Activated CD8-positive, alpha-beta T cell treated with anti-CD3 and anti-CD28 coated beads for 36 hours (primary cell): ENCODE data around the gene MPC1. TPM values are rescaled to one million over a fixed set of nuclear protein-coding genes. Genes with fewer than 3 reads are reported as not detected.

ENCODE experiments used
- ATAC-seq: fragments of 200-7000 bp; cut with Tn5 transposase; one replicate; pipeline ENCODE4 v1.10.0; 2021; ENCODE audit warnings: mild to moderate bottlenecking, moderate library complexity
- CTCF ChIA-PET: fragments of 350-600 bp; sonication (Branson Sonifier 250); formaldehyde crosslinking; loops from one replicate; lab custom pipeline; 2021; ENCODE audit warnings: antibody characterized with exemption; lab: Charles Lee
- POLR2A ChIA-PET: fragments of 350-600 bp; sonication (Branson Sonifier 250); formaldehyde crosslinking; loops from one replicate; lab custom pipeline; 2021; ENCODE audit warnings: antibody characterized with exemption; lab: Charles Lee
- DNase-seq: peaks from one replicate; pipeline ENCODE4 v3.0.0-alpha.2; 2020
- H3K27ac Mint-ChIP-seq: one replicate; pipeline ENCODE4 v1.8.0; 2021; ENCODE audit warnings: mild to moderate bottlenecking, mixed read lengths
- H3K27me3 Mint-ChIP-seq: one replicate; pipeline ENCODE4 v1.8.0; 2021; ENCODE audit warnings: mixed read lengths
- H3K36me3 Mint-ChIP-seq: one replicate; pipeline ENCODE4 v1.8.0; 2021; ENCODE audit warnings: low read depth, mixed read lengths
- H3K4me1 Mint-ChIP-seq: one replicate; pipeline ENCODE4 v1.8.0; 2021; ENCODE audit warnings: low read depth, mixed read lengths
- H3K4me3 Mint-ChIP-seq: one replicate; pipeline ENCODE4 v1.8.0; 2021; ENCODE audit warnings: mild to moderate bottlenecking, moderate library complexity, mixed read lengths
- H3K9me3 Mint-ChIP-seq: one replicate; pipeline ENCODE4 v1.8.0; 2021; ENCODE audit warnings: mixed read lengths
- intact Hi-C: fragments of 100-400 bp; cut with micrococcal nuclease; formaldehyde crosslinking; loops from one replicate; pipeline ENCODE4 v1.10.0; 2022
- total RNA-seq, 2 experiments: library from RNA; stranded (reverse); gene quantifications; one replicate each; pipeline ENCODE4 v1.2.3, GENCODE V29; 2021
- TF ChIP-seq, protein P1 (sequence below): fragments of 200-600 bp; IDR thresholded peaks from one replicate; pipeline ENCODE4 v1.8.0; 2022; ENCODE audit warnings: antibody characterized with exemption, mild to moderate bottlenecking

Gene MPC1
- total RNA-seq, 2 experiments from 2014 or later = 17.4 to 20.3 TPM

DNA sequence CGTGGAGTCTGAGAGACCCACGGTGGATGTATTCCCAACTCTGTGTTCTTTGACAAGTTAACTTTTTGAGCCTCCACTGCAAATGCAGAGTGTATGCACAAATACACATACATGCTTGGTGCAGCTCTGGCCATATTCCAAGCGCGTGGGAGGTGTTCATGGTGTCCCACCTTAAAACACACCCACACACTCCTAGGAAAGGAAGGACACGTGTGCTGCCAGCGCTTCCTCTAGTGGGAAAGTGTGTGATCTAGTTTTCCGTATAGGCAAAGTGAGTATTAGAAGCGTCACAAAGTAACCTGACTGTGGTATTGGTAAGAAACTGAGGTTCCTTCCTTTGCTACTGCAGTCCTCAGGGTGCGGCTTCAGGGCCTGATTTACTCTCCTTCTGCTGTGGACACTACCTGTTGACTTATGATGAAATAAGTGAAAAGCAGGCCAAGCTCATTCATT, 36.0 kb upstream of the MPC1 start:
- intact Hi-C loops = no loop called here
- H3K4me3 Mint-ChIP-seq = no peak overlapping the region
- peaks cover 16% of the 10 kb centered on the region for H3K36me3 Mint-ChIP-seq
- ChIA-PET POLR2A (interaction anchor here (1.0 kb wide), 1 partner anchor 160 kb away, joined by 3 read pairs; no protein-coding TSS in a partner anchor), CTCF (interaction anchor here (1.0 to 1.5 kb wide), 2 partner anchors 16 to 18 kb away, joined by 3 to 4 read pairs; no protein-coding TSS in a partner anchor)
- peak; percentile 63 for DNase-seq
- TF ChIP-seq, protein P1, sequence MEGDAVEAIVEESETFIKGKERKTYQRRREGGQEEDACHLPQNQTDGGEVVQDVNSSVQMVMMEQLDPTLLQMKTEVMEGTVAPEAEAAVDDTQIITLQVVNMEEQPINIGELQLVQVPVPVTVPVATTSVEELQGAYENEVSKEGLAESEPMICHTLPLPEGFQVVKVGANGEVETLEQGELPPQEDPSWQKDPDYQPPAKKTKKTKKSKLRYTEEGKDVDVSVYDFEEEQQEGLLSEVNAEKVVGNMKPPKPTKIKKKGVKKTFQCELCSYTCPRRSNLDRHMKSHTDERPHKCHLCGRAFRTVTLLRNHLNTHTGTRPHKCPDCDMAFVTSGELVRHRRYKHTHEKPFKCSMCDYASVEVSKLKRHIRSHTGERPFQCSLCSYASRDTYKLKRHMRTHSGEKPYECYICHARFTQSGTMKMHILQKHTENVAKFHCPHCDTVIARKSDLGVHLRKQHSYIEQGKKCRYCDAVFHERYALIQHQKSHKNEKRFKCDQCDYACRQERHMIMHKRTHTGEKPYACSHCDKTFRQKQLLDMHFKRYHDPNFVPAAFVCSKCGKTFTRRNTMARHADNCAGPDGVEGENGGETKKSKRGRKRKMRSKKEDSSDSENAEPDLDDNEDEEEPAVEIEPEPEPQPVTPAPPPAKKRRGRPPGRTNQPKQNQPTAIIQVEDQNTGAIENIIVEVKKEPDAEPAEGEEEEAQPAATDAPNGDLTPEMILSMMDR = no peak
- peaks cover 73% of the 10 kb centered on the region for H3K4me1 Mint-ChIP-seq
- H3K27ac Mint-ChIP-seq = peak overlapping the region; percentile 75
- H3K9me3 Mint-ChIP-seq = peaks cover 11% of the 10 kb centered on the region
- ATAC-seq = peak; percentile 31
- no peaks in the 10 kb centered on the region for H3K27me3 Mint-ChIP-seq

DNA sequence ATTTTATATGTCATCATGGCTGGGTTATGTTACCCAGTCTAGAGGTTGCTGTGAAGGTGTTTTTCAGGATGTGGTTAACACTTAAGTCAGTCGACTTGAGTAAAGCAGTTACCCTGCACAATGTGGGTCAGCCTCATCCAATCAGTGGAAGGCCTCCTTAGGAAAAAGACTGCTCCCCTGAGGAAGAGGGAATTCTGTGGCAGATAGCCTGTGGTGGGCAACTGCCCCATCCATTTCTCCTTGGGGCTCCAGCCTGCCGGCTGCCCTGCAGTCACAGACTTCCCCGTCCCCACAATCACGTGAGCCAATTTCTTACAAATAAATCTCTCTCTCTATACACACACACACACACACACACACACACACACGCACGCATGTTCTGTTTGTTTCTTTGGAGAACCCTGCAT, 34.5 kb upstream of the MPC1 start:
- H3K4me1 Mint-ChIP-seq = peaks cover 82% of the 10 kb centered on the region
- ATAC-seq (peak; percentile 77), DNase-seq (peak; percentile 73)
- H3K27ac Mint-ChIP-seq = peak overlapping the region; percentile 77
- intact Hi-C loops = no loop called here
- H3K27me3 Mint-ChIP-seq = no peaks in the 10 kb centered on the region
- peaks cover 16% of the 10 kb centered on the region for H3K36me3 Mint-ChIP-seq
- POLR2A ChIA-PET = interaction anchor here (1.2 kb wide), 1 partner anchor 159 kb away, joined by 5 read pairs; no protein-coding TSS in a partner anchor
- peaks cover 11% of the 10 kb centered on the region for H3K9me3 Mint-ChIP-seq
- H3K4me3 Mint-ChIP-seq = no peak overlapping the region
- TF ChIP-seq, protein P1 = no peak
- CTCF ChIA-PET = no interaction called here

DNA sequence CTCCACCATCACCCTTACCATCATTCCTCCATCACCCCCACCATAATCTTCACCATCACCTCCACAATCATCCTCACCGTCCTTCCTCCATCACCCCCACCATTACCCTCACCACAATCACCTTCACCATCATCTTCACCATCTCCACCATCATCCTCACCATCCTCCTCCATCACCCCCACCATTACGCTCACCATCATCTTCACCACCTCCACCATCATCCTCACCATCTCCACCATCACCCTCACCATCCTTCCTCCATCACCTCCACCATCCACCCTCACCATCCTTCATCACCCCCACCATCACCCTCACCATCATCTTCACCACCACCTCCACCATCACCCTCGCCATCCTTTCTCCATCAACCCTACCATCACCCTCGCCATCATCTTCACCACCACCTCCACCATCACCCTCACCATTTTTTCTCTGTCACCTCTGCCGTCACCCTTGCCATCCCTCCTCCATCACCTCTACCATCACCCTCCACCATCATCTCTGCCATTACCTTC, 33.1 kb upstream of the MPC1 start:
- DNase-seq = no peak
- TF ChIP-seq, protein P1 = no peak
- H3K4me1 Mint-ChIP-seq = peaks cover 91% of the 10 kb centered on the region
- no peaks in the 10 kb centered on the region for H3K27me3 Mint-ChIP-seq
- ChIA-PET POLR2A (no interaction called here), CTCF (no interaction called here)
- peaks cover 16% of the 10 kb centered on the region for H3K36me3 Mint-ChIP-seq
- peaks cover 11% of the 10 kb centered on the region for H3K9me3 Mint-ChIP-seq
- no peak for ATAC-seq
- peak overlapping the region; percentile 55 for H3K27ac Mint-ChIP-seq
- no peak overlapping the region for H3K4me3 Mint-ChIP-seq
- intact Hi-C loops = no loop called here

DNA sequence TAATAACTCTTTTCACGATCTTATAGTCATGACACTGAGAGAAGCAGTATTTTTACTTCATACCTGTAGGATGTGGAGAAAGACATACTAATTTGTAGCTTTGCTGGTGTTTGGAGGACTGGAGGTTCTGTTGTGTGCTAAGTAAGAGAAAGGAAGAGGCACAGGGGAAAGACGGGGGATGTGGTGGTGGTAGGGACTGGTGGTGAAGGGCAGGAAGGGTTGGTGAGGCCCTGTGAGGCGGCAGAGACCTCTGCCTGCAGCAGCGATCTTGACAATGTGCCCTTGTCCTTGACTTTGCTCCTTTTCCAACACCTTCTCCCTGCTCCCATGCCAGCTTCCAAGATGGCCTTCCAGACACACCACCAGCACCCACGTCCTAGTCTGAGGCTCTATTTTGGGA, 32.6 kb upstream of the MPC1 start:
- peak; percentile 76 for DNase-seq
- peak; percentile 49 for ATAC-seq
- TF ChIP-seq, protein P1 = no peak
- ChIA-PET POLR2A (no interaction called here), CTCF (no interaction called here)
- H3K36me3 Mint-ChIP-seq = peaks cover 16% of the 10 kb centered on the region
- intact Hi-C loops = no loop called here
- peaks cover 91% of the 10 kb centered on the region for H3K4me1 Mint-ChIP-seq
- H3K27ac Mint-ChIP-seq = peak overlapping the region; percentile 55
- peaks cover 11% of the 10 kb centered on the region for H3K9me3 Mint-ChIP-seq
- no peak overlapping the region for H3K4me3 Mint-ChIP-seq
- H3K27me3 Mint-ChIP-seq = no peaks in the 10 kb centered on the region

DNA sequence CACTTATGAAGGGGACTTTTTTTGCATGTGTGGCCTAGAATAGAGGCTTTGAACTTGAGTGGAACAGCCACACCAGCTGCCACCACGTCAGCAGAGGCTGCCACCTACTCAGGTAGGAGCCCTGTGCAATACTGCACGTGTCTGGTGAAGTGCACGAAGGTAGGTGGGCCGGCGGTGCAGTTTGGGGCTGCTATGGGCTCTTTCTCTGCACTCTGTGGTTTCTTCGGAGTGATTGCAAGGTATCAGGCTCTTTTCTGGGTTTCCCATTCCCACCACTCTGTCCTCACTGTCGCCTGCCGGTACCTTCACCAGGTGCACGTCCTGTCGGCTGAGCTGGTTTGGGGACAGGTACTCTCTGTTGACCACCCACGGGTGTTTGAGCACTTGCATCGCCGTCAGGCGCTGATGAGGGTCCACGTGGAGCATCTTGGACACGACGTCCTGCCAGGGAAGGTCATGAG, 30.8 kb upstream of the MPC1 start:
- peak overlapping the region; percentile 13 for H3K27ac Mint-ChIP-seq

More for the DNA sequence above, 30.8 kb upstream of the MPC1 start:
- peaks cover 16% of the 10 kb centered on the region for H3K36me3 Mint-ChIP-seq
- H3K9me3 Mint-ChIP-seq = peaks cover 11% of the 10 kb centered on the region
- no peak overlapping the region for H3K4me3 Mint-ChIP-seq
- DNase-seq (peak; percentile 52), ATAC-seq (peak; percentile 2)
- no peaks in the 10 kb centered on the region for H3K27me3 Mint-ChIP-seq
- TF ChIP-seq, protein P1 = no peak
- POLR2A ChIA-PET = no interaction called here
- CTCF ChIA-PET = interaction anchor here (0.8 to 1.3 kb wide), 2 partner anchors 13 to 100 kb away, joined by 3 to 5 read pairs; no protein-coding TSS in a partner anchor
- intact Hi-C loops = no loop called here
- H3K4me1 Mint-ChIP-seq = peaks cover 80% of the 10 kb centered on the region
